ENCODE data around the gene ADAP1.

The ADAP1 gene

GRCh38 chr7:853366-854117 is 100.9 kb downstream of the ADAP1 start:
- no peak for DNase-seq

- no peak for DNase-seq
These were observed 103.3 kb downstream of the ADAP1 start for GRCh38 chr7:851204-851603.

GRCh38 chr7:849781-850180 is 104.7 kb downstream of the ADAP1 start:
- no peak for DNase-seq

- no peak for DNase-seq
These were observed 105.3 kb downstream of the ADAP1 start for GRCh38 chr7:849145-849544.
